Activated T-helper 1 cell treated with anti-CD3 and anti-CD28 coated beads, Interleukin-2, amount 50 U/mL, for 16 hours (primary cell): Measurements from ENCODE around the gene ATOX1.
"Not testable (repeated sequence)": the region's sequence is repeated elsewhere in the genome, so short reads cannot be mapped to it uniquely, and the experiment has no call there.

Experiments
- DNase-seq, 2 donors: peaks; one replicate each; pipeline ENCODE4 v3.0.0-alpha.2; 2020; ENCODE audit warnings: low read depth in 1 of 2, low spot score in 1 of 2

Gene ATOX1

GRCh38 chr5:151699071-151699901, 59.1 kb downstream of the ATOX1 start:
- DNase-seq: no peak

GRCh38 chr5:151698081-151698480, 60.4 kb downstream of the ATOX1 start:
- DNase-seq: not testable (repeated sequence)

- no peak for DNase-seq
Observed at GRCh38 chr5:151697452-151697851, 61.0 kb downstream of the ATOX1 start.

GRCh38 chr5:151696470-151697061, 61.9 kb downstream of the ATOX1 start:
- DNase-seq: no peak

- no peak for DNase-seq
Observed at GRCh38 chr5:151695464-151695863, 63.0 kb downstream of the ATOX1 start.

GRCh38 chr5:151694035-151694485, 64.4 kb downstream of the ATOX1 start:
- no peak for DNase-seq
